Psoas muscle (tissue), 8 donors: ENCODE data around the gene COX19. TPM values are rescaled to one million over a fixed set of nuclear protein-coding genes. Genes with fewer than 3 reads are reported as not detected.
"Not testable (repeated sequence)": the region's sequence is repeated elsewhere in the genome, so short reads cannot be mapped to it uniquely, and the experiment has no call there.

ENCODE experiments used
- ATAC-seq, 4 donors: fragments of 200-7000 bp; cut with Tn5 transposase; one replicate each; pipeline ENCODE4 v1.9.1; 2020; ENCODE audit warnings: moderate library complexity in 3 of 4, mild to moderate bottlenecking in 2 of 4
- DNase-seq, 2 donors: peaks; one replicate each; pipeline ENCODE4 v3.0.0-alpha.2; 2020
- H3K27ac ChIP-seq: fragments of 200-600 bp; one replicate; pipeline ENCODE4 v1.8.0; 2022
- H3K27me3 ChIP-seq, 3 donors: fragments of 200-600 bp in 1 of 3; one replicate each; pipeline versions ENCODE4 v1.6.1 to v1.8.0; 2013 to 2022; ENCODE audit warnings: low read length in 2 of 3, mild to moderate bottlenecking in 2 of 3, moderate library complexity in 1 of 3; ENCODE audit not compliant: insufficient read depth in 3 of 3
- H3K36me3 ChIP-seq, 2 donors: fragments of 200-600 bp in 1 of 2; one replicate each; pipeline versions ENCODE4 v1.6.1 to v1.8.0; 2013 to 2022; ENCODE audit warnings: low read depth in 1 of 2, mild to moderate bottlenecking in 1 of 2, moderate library complexity in 1 of 2; ENCODE audit not compliant: insufficient read depth in 1 of 2
- H3K4me1 ChIP-seq: fragments of 200-600 bp; one replicate; pipeline ENCODE4 v1.8.0; 2022
- H3K4me3 ChIP-seq: fragments of 200-600 bp; one replicate; pipeline ENCODE4 v1.8.0; 2022; ENCODE audit warnings: mild to moderate bottlenecking
- H3K9me3 ChIP-seq: fragments of 200-600 bp; one replicate; pipeline ENCODE4 v1.8.0; 2022
- WGBS, 3 donors: extraction: QIAGEN DNeasy Blood & Tissue Kit; methylation state at CpG; one replicate each; pipeline versions ENCODE4 v1.1.6 to v1.1.7; 2013; 5-methylcytosine and 5-hydroxymethylcytosine counted together
- intact Hi-C, 2 donors: fragments of 100-400 bp; cut with DNase I; formaldehyde crosslinking; loops; one replicate each; pipeline versions ENCODE4 v1.11.0 to v1.14.2; 2022
- polyA plus RNA-seq, 3 donors: library from polyadenylated mRNA; stranded (reverse); fragments of 200-250 nt; gene quantifications; one replicate each; pipeline ENCODE4 v1.2.3, GENCODE V29; 2013
- total RNA-seq, 4 donors: library from RNA; stranded (reverse); fragmentation: NEBNext Ultra II Directional in 2 of 4; extraction: Animal tissue kit (Norgen Biotek cat#: 25700) in 2 of 4; gene quantifications; one replicate each; pipeline versions ENCODE4 v1.2.1 to v1.2.4, GENCODE V29; 2021 to 2023
- TF ChIP-seq, protein P1 (sequence below): fragments of 200-600 bp; IDR thresholded peaks from one replicate; pipeline ENCODE4 v1.8.0; 2022; ENCODE audit warnings: antibody characterized with exemption
- donor health status: healthy with polysubstance abuse.
- donor health status: DM: no; HTN: no; CAD: no; lungs with moderate emphysema.
- donor health status: Bipolar disorder and iron deficiency.
- donor health status: healthy.
- donor health status: DM: yes; HTN: yes; CAD: no.
- donor health status: DM: no; HTN: no; CAD: no.
- donor health status: DM: no; HTN: no; CAD: no.
- donor health status: DM: yes; HTN: yes; CAD: no.

COX19 gene
- total and polyA plus RNA-seq, 7 donors = 4.5 to 12.2 (median 7.5) TPM

- DNase-seq (peak in 1 of 2 donors; percentile 54), ATAC-seq (no peak)
- WGBS, 3 donors = 20 to 27% (median 23%) methylated on average over 25 to 37 of the region's 37 CpGs
- TF ChIP-seq, protein P1, sequence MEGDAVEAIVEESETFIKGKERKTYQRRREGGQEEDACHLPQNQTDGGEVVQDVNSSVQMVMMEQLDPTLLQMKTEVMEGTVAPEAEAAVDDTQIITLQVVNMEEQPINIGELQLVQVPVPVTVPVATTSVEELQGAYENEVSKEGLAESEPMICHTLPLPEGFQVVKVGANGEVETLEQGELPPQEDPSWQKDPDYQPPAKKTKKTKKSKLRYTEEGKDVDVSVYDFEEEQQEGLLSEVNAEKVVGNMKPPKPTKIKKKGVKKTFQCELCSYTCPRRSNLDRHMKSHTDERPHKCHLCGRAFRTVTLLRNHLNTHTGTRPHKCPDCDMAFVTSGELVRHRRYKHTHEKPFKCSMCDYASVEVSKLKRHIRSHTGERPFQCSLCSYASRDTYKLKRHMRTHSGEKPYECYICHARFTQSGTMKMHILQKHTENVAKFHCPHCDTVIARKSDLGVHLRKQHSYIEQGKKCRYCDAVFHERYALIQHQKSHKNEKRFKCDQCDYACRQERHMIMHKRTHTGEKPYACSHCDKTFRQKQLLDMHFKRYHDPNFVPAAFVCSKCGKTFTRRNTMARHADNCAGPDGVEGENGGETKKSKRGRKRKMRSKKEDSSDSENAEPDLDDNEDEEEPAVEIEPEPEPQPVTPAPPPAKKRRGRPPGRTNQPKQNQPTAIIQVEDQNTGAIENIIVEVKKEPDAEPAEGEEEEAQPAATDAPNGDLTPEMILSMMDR = no peak
- Histone ChIP-seq H3K36me3 (peaks cover 0 to 21% of the 10 kb centered on the region in 2 donors), H3K4me1 (peaks cover 25% of the 10 kb centered on the region), H3K27me3 (peaks cover 0 to 9% (median 3%) of the 10 kb centered on the region in 3 donors), H3K27ac (no peak overlapping the region), H3K4me3 (no peak overlapping the region), H3K9me3 (no peaks in the 10 kb centered on the region)
- intact Hi-C loops = no loop called here
Measured at GRCh38 chr7:963236-964078, 11.9 kb downstream of the COX19 start.

- Histone ChIP-seq H3K4me3 (no peak overlapping the region), H3K36me3 (peaks cover 0 to 11% of the 10 kb centered on the region in 2 donors), H3K4me1 (peaks cover 25% of the 10 kb centered on the region), H3K9me3 (no peaks in the 10 kb centered on the region), H3K27ac (no peak overlapping the region), H3K27me3 (peaks cover 0 to 18% (median 4%) of the 10 kb centered on the region in 3 donors)
- WGBS, 3 donors = 75 to 78% (median 78%) methylated on average over 17 of the region's 17 CpGs
- DNase-seq = peak in 1 of 2 donors; percentile 51
- TF ChIP-seq, protein P1 = no peak
- intact Hi-C loops = no loop called here
- no peak for ATAC-seq
Measured at GRCh38 chr7:962401-963081, 12.8 kb downstream of the COX19 start.

DNA sequence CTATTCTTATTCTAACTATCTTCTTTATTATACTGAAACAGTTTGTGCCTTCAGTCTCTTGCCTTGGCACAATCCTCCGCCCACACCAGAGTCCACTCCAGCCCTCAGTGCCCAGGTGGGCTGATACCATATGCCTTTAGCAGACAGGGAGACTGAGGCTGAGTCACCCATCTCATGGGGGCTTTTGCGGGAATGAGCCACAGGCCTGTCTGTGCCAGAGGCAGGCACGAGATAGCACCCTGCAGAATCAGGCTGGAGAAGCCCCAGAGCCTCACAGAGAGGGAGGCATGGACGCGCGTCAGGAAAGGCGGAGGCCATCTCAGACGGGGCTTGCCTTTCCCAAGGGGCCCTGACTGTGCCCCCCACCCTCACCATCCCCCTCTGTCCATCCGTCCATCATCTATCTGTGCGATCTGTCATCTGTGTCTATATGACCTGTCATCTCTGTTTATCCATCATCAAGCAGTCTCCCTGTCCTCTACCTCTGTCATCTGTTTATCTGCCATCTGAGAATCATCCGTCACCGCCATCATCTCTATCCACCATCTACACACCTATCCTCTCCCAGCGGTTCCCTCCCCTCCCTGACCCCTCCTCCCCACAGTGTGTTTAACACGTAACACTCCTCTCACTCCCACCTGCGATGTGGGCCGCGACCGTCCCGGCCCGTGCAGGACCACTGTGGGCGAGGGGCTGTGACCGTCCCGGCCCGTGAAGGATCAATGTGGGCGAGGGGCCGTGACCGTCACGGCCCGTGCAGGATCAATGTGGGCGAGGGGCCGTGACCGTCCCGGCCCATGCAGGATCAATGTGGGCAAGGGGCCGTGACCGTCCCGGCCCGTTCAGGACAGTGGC, 13.6 kb downstream of the COX19 start:
- DNase-seq (peak in 1 of 2 donors; percentile 28), ATAC-seq (no peak)
- H3K36me3 ChIP-seq = peaks cover 0 to 4% of the 10 kb centered on the region in 2 donors
- H3K4me1 ChIP-seq = peaks cover 25% of the 10 kb centered on the region
- H3K4me3 ChIP-seq = no peak overlapping the region
- TF ChIP-seq, protein P1 = no peak
- H3K9me3 ChIP-seq = no peaks in the 10 kb centered on the region
- H3K27ac ChIP-seq = no peak overlapping the region
- intact Hi-C loops = no loop called here
- 79 to 81% (median 81%) methylated on average over 36 to 37 of the region's 37 CpGs for WGBS, 3 donors
- H3K27me3 ChIP-seq = peaks cover 0 to 21% (median 6%) of the 10 kb centered on the region in 3 donors

DNA sequence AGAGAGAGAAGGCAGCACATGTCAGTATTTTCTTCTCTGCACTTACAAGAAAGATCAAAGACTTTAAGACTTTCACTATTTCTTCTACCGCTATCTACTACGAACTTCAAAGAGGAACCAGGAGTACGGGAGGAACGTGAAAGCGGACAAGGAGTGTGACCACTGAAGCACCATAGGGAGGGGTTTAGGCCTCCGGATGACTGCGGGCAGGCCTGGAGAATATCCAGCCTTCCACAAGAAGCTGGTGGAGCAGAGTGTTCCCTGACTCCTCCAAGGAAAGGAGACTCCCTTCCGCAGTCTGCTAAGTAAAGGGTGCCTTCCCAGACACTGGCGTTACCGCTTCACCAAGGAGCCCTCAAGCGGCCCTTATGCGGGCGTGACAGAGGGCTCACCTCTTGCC, 14.4 kb downstream of the COX19 start:
- peak in 1 of 2 donors; percentile 17 for DNase-seq
- 65 to 68% (median 66%) methylated on average over 13 of the region's 13 CpGs for WGBS, 3 donors
- H3K36me3 ChIP-seq = not testable (repeated sequence)

More for the DNA sequence above, 14.4 kb downstream of the COX19 start:
- H3K9me3 ChIP-seq, H3K4me3 ChIP-seq, intact Hi-C loops, H3K27ac ChIP-seq, ATAC-seq: not testable (repeated sequence)
- H3K4me1 ChIP-seq = peaks cover 20% of the 10 kb centered on the region
- H3K27me3 ChIP-seq = peaks cover 0 to 21% (median 7%) of the 10 kb centered on the region in 3 donors
